Esophagus muscularis mucosa (tissue), 3 donors: ENCODE results near the gene GADD45GIP1.

Experiments
- POLR2A ChIP-seq: fragments of 450-650 bp; IDR thresholded peaks from one replicate; pipeline ENCODE4 v1.6.1; 2017; ENCODE audit warnings: antibody characterized with exemption, moderate library complexity, mild to moderate bottlenecking, low read depth
- POLR2AphosphoS5 ChIP-seq, 2 donors: sonication (generic); formaldehyde crosslinking; IDR thresholded peaks; one replicate each; pipeline ENCODE4 v1.6.1; 2017; ENCODE audit warnings: antibody characterized with exemption in 2 of 2
- TF ChIP-seq, protein P1 (sequence below), 3 experiments: fragments of 200-600 bp in 2 of 3; fragments of 450-650 bp in 1 of 3; sonication (generic) in 2 of 3; IDR thresholded peaks; one replicate each; pipeline ENCODE4 v1.5.1; 2017 to 2019; ENCODE audit warnings: antibody characterized with exemption in 3 of 3, mild to moderate bottlenecking in 2 of 3, moderate library complexity in 1 of 3

- TF ChIP-seq, protein P1, sequence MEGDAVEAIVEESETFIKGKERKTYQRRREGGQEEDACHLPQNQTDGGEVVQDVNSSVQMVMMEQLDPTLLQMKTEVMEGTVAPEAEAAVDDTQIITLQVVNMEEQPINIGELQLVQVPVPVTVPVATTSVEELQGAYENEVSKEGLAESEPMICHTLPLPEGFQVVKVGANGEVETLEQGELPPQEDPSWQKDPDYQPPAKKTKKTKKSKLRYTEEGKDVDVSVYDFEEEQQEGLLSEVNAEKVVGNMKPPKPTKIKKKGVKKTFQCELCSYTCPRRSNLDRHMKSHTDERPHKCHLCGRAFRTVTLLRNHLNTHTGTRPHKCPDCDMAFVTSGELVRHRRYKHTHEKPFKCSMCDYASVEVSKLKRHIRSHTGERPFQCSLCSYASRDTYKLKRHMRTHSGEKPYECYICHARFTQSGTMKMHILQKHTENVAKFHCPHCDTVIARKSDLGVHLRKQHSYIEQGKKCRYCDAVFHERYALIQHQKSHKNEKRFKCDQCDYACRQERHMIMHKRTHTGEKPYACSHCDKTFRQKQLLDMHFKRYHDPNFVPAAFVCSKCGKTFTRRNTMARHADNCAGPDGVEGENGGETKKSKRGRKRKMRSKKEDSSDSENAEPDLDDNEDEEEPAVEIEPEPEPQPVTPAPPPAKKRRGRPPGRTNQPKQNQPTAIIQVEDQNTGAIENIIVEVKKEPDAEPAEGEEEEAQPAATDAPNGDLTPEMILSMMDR (IDR thresholded peaks at IDR 0.05): no peak
- no peak for TF ChIP-seq POLR2AphosphoS5 (IDR thresholded peaks at IDR 0.05)
- TF ChIP-seq POLR2A: no peak
These were observed 19.7 kb downstream of the GADD45GIP1 start for GRCh38 chr19:12937093-12937926.
